K562 (cell line): ENCODE results near the gene CDC45. TPM values are rescaled to one million over a fixed set of nuclear protein-coding genes. Genes with fewer than 3 reads are reported as not detected.

ENCODE experiments used
- ARNT ChIP-seq, 2 experiments: fragments of 450-650 bp; IDR thresholded peaks; 2 replicates each; pipeline ENCODE4 v1.6.1; 2016; ENCODE audit warnings: mild to moderate bottlenecking in 1 of 2
- CXXC5 ChIP-seq: fragments of 250-450 bp; sonication (Bioruptor Pico); IDR thresholded peaks from 2 replicates; pipeline ENCODE4 v1.8.0; 2022; ENCODE audit warnings: inconsistent platforms, mild to moderate bottlenecking, moderate library complexity
- ESRRB ChIP-seq: fragments of 250-450 bp; sonication (Bioruptor Pico); IDR thresholded peaks from 2 replicates; pipeline ENCODE4 v1.5.0; 2020; ENCODE audit warnings: mild to moderate bottlenecking, moderate library complexity, borderline replicate concordance
- FOSL1 ChIP-seq: fragments of 200-800 bp; sonication (Bioruptor generic); conservative IDR thresholded peaks from 2 replicates; pipeline ENCODE4 v1.6.1; 2016; ENCODE audit warnings: missing genetic modification characterization, missing compliant biosample characterization
- FOXJ3 ChIP-seq: sonication (generic); formaldehyde crosslinking; IDR thresholded peaks from 2 replicates; pipeline ENCODE4 v1.4.0; 2020; ENCODE audit warnings: mild to moderate bottlenecking, missing genetic modification reagents
- GABPB1 ChIP-seq: sonication (generic); formaldehyde crosslinking; IDR thresholded peaks from 2 replicates; pipeline ENCODE4 v1.8.0; 2022; ENCODE audit warnings: mild to moderate bottlenecking, missing genetic modification reagents
- HMG20B ChIP-seq: fragments of 250-450 bp; sonication (Bioruptor Pico); IDR thresholded peaks from 2 replicates; pipeline ENCODE4 v1.5.0; 2021; ENCODE audit warnings: mild to moderate bottlenecking
- JUN ChIP-seq, 2 experiments: sonication (generic) in 1 of 2; formaldehyde crosslinking in 1 of 2; IDR thresholded peaks; 2 replicates each; pipeline versions ENCODE4 v1.6.1 to v1.8.0; 2012 to 2022; ENCODE audit warnings: borderline replicate concordance in 2 of 2, mild to moderate bottlenecking in 2 of 2, improper control_type of control experiment in 1 of 2, low read depth in 1 of 2, low read length in 1 of 2, missing genetic modification reagents in 1 of 2
- MCM5 ChIP-seq: fragments of 450-650 bp; IDR thresholded peaks from 2 replicates; pipeline ENCODE4 v1.6.1; 2016; ENCODE audit warnings: low read depth
- NR1H2 ChIP-seq: sonication (generic); formaldehyde crosslinking; IDR thresholded peaks from 2 replicates; pipeline ENCODE4 v1.4.0; 2020; ENCODE audit warnings: mild to moderate bottlenecking, missing genetic modification reagents
- NR2C2 ChIP-seq, 2 experiments: fragments of 200-800 bp in 1 of 2; sonication (Bioruptor generic) in 1 of 2; sonication (generic) in 1 of 2; formaldehyde crosslinking in 1 of 2; IDR thresholded peaks; 2 replicates each; pipeline versions ENCODE4 v1.6.1 to v1.8.0; 2016 to 2022; ENCODE audit warnings: mild to moderate bottlenecking in 1 of 2, missing compliant biosample characterization in 1 of 2, missing genetic modification characterization in 1 of 2, missing genetic modification reagents in 1 of 2
- POLR2H ChIP-seq: IDR thresholded peaks from 2 replicates; pipeline ENCODE4 v1.6.1; 2016; ENCODE audit warnings: missing genetic modification characterization, low read depth, mild to moderate bottlenecking, control low read depth, missing compliant biosample characterization, moderate library complexity
- POLR3A ChIP-seq: IDR thresholded peaks from 2 replicates; pipeline ENCODE4 v1.6.1; 2011; ENCODE audit warnings: borderline replicate concordance, mild to moderate bottlenecking, moderate library complexity; ENCODE audit not compliant: insufficient read length, insufficient read depth; ENCODE audit errors: extremely low read depth
- ZNF274 ChIP-seq: IDR thresholded peaks from 2 replicates; pipeline ENCODE4 v1.6.1; 2011; ENCODE audit warnings: low read depth, mild to moderate bottlenecking, low read length, moderate library complexity, borderline replicate concordance
- ZNF431 ChIP-seq: sonication (generic); formaldehyde crosslinking; IDR thresholded peaks from 2 replicates; pipeline ENCODE4 v1.8.0; 2022; ENCODE audit warnings: mild to moderate bottlenecking, missing genetic modification reagents
- ZNF511 ChIP-seq: sonication (generic); formaldehyde crosslinking; IDR thresholded peaks from 2 replicates; pipeline ENCODE4 v1.8.0; 2022; ENCODE audit warnings: mild to moderate bottlenecking, missing genetic modification reagents
- ZNF764 ChIP-seq: fragments of 250-450 bp; sonication (Bioruptor Pico); IDR thresholded peaks from 2 replicates; pipeline ENCODE4 v1.4.0; 2020; ENCODE audit warnings: low read depth, mild to moderate bottlenecking, moderate library complexity
- polyA plus RNA-seq, 8 experiments: library from polyadenylated mRNA; depleted of rRNA in 4 of 8; stranded (reverse) in 5 of 8; unstranded in 3 of 8; fragments of >200 nt; fragmentation: Nextera tagmentation in 2 of 8; fragmentation: Illumina TruSeq in 1 of 8; extraction: Ambion mirVana in 2 of 8; extraction: Trizol in 1 of 8; gene quantifications; 2 replicates each; pipeline versions ENCODE4 v1.2.1 to v1.2.3, GENCODE V29; 2011 to 2014; ENCODE audit warnings: inconsistent platforms in 1 of 8, missing spikeins in 1 of 8
- total RNA-seq, 7 experiments: library from RNA; depleted of rRNA in 6 of 7; stranded (reverse); fragments of >200 nt in 6 of 7; fragmentation: Illumina TruSeq in 2 of 7; extraction: Trizol in 2 of 7; gene quantifications; 2 replicates each; pipeline versions ENCODE4 v1.2.1 to v1.2.3, GENCODE V29; 2011 to 2021; ENCODE audit warnings: low replicate concordance in 1 of 7
- TF ChIP-seq, protein P1 (sequence below): sonication (generic); formaldehyde crosslinking; IDR thresholded peaks from 2 replicates; pipeline ENCODE4 v1.8.0; 2022; ENCODE audit warnings: mild to moderate bottlenecking, missing genetic modification reagents

Gene CDC45
- total and polyA plus RNA-seq, 9 of the 15 experiments (the other 6 are each of a cell fraction or from before 2014, with no cell fraction given), result 251 to 580 (median 410) TPM

DNA sequence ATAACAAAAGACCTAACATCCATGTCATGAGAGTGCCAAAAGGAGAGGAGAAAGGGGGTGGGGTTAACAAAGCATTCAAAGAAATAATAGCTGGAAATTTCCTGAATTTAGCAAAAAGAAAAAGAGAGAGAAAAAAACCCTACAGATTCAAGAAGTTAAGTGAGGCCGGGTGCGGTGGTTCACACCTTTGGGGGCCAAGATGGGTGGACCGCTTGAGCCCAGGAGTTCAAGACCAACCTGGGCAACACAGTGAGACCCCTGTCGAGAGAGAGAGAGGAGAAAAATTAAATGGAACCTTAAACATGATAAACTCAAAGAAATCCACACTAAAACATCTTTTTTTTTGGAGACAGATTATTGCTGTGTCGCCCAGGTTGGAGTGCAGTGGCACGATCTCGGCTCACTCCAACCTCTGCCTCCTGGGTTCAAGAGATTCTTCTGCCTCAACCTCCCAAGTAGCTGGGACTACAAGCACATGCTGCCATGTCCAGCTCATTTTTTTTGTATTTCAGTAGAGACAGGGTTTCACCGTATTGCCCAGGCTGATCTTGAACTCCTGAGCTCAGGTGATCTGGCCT, 53.4 kb downstream of the CDC45 start (continued):
- TF ChIP-seq JUN (IDR thresholded peaks at IDR 0.05; ENCODE audit: borderline replicate concordance, low read depth, low read length) (no peak), JUN (CRISPR knock-in tag; IDR thresholded peaks at IDR 0.05; ENCODE audit: borderline replicate concordance) (peak; percentile 72; the same call in 1 of the 2 replicates), ZNF431 (CRISPR knock-in tag) (0 out of 2 replicates have a peak, but pooled peaks have one; percentile 27), GABPB1 (CRISPR knock-in tag) (no peak), POLR2H (no peak), NR2C2 (CRISPR knock-in tag; IDR thresholded peaks at IDR 0.05) (0 out of 2 replicates have a peak, but pooled peaks have one; percentile 16), NR2C2 (tag; IDR thresholded peaks at IDR 0.05) (no peak), FOXJ3 (CRISPR knock-in tag) (peak; percentile 33; the same call in 1 of the 2 replicates), NR1H2 (CRISPR knock-in tag) (peak; percentile 67; the same call in 1 of the 2 replicates), CXXC5 (CRISPR knock-in tag) (no peak), FOSL1 (no peak), ZNF511 (CRISPR knock-in tag) (peak; percentile 79; the same call in 1 of the 2 replicates), ARNT (IDR thresholded peaks at IDR 0.05) (no peak), HMG20B (no peak), ZNF274 (no peak), ESRRB (no peak), POLR3A (no peak), ZNF764 (0 out of 2 replicates have a peak, but pooled peaks have one; percentile 11), MCM5 (no peak)
- TF ChIP-seq, protein P1, sequence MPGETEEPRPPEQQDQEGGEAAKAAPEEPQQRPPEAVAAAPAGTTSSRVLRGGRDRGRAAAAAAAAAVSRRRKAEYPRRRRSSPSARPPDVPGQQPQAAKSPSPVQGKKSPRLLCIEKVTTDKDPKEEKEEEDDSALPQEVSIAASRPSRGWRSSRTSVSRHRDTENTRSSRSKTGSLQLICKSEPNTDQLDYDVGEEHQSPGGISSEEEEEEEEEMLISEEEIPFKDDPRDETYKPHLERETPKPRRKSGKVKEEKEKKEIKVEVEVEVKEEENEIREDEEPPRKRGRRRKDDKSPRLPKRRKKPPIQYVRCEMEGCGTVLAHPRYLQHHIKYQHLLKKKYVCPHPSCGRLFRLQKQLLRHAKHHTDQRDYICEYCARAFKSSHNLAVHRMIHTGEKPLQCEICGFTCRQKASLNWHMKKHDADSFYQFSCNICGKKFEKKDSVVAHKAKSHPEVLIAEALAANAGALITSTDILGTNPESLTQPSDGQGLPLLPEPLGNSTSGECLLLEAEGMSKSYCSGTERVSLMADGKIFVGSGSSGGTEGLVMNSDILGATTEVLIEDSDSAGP (CRISPR knock-in tag), result 0 out of 2 replicates have a peak, but pooled peaks have one; percentile 28
- TF ChIP-seq, all 486 proteins: peak for 19
